ENCODE measurements around the gene B3GAT2. TPM values are rescaled to one million over a fixed set of nuclear protein-coding genes. Genes with fewer than 3 reads are reported as not detected.

The B3GAT2 gene
- total and polyA plus RNA-seq, 2 of the 13 experiments (the other 11 are each of a cell fraction or from before 2014, with no cell fraction given): 0.01 to 0.02 TPM

DNA sequence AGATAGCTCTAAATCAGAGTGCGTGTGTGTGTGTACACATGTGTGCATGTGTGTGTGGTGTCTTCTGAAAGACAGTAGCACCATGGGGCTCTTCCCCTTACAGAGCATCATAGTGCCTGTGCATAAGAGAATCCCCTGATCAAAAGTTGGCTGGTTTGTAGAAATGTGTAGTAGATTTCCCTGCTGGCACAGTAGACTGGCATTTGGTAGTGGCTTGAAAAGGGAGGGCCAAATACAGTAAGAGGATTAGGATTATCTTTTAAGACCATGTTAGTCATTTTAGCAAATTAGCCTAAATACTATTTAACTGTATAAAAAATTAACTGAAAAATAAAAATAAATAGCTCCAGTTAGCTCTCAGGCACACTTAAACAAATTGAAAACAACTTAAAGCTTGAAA lies 112.6 kb downstream of the B3GAT2 start (continued):
- TF ChIP-seq, protein P1, sequence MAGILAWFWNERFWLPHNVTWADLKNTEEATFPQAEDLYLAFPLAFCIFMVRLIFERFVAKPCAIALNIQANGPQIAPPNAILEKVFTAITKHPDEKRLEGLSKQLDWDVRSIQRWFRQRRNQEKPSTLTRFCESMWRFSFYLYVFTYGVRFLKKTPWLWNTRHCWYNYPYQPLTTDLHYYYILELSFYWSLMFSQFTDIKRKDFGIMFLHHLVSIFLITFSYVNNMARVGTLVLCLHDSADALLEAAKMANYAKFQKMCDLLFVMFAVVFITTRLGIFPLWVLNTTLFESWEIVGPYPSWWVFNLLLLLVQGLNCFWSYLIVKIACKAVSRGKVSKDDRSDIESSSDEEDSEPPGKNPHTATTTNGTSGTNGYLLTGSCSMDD (CRISPR knock-in tag; IDR thresholded peaks at IDR 0.05): no peak
- no peak for TF ChIP-seq ADNP (CRISPR knock-in tag; IDR thresholded peaks at IDR 0.05)
- no peak for TF ChIP-seq NBN (conservative IDR thresholded peaks at IDR 0.05)
- no peak for TF ChIP-seq ATRX (CRISPR knock-in tag; IDR thresholded peaks at IDR 0.05; ENCODE audit: borderline replicate concordance)
- TF ChIP-seq ZNF546 (CRISPR knock-in tag; conservative IDR thresholded peaks at IDR 0.05): no peak
- TF ChIP-seq, protein P2, sequence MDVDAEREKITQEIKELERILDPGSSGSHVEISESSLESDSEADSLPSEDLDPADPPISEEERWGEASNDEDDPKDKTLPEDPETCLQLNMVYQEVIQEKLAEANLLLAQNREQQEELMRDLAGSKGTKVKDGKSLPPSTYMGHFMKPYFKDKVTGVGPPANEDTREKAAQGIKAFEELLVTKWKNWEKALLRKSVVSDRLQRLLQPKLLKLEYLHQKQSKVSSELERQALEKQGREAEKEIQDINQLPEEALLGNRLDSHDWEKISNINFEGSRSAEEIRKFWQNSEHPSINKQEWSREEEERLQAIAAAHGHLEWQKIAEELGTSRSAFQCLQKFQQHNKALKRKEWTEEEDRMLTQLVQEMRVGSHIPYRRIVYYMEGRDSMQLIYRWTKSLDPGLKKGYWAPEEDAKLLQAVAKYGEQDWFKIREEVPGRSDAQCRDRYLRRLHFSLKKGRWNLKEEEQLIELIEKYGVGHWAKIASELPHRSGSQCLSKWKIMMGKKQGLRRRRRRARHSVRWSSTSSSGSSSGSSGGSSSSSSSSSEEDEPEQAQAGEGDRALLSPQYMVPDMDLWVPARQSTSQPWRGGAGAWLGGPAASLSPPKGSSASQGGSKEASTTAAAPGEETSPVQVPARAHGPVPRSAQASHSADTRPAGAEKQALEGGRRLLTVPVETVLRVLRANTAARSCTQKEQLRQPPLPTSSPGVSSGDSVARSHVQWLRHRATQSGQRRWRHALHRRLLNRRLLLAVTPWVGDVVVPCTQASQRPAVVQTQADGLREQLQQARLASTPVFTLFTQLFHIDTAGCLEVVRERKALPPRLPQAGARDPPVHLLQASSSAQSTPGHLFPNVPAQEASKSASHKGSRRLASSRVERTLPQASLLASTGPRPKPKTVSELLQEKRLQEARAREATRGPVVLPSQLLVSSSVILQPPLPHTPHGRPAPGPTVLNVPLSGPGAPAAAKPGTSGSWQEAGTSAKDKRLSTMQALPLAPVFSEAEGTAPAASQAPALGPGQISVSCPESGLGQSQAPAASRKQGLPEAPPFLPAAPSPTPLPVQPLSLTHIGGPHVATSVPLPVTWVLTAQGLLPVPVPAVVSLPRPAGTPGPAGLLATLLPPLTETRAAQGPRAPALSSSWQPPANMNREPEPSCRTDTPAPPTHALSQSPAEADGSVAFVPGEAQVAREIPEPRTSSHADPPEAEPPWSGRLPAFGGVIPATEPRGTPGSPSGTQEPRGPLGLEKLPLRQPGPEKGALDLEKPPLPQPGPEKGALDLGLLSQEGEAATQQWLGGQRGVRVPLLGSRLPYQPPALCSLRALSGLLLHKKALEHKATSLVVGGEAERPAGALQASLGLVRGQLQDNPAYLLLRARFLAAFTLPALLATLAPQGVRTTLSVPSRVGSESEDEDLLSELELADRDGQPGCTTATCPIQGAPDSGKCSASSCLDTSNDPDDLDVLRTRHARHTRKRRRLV (CRISPR knock-in tag; IDR thresholded peaks at IDR 0.05): no peak

DNA sequence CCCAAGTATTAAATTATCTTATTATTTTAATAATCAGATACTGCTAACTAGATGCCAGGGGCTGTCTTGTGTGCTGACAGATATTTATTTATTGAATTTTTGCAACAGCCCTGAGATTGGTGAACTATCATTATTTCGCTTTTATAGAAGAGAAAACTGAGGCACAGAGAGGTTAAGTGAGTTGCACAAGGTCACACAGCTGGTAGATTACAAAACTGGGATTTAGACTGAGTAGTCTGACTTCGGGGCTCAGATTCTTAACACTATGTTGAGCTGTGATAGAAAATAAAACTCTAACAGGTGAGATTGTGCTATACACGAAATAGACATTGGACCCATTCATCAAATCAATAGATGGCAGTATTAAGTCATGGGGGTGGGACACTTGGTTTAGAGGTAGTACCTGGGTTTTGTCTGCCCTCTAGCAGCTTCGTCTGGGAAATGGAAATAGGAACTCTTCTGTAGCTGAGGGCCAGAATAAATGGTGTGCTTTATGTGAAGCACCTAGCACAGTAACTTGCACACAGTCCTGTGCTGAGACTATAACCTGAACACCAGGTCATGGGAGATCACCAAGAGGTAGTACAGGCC lies 113.4 kb downstream of the B3GAT2 start:
- intact Hi-C loops (cut with micrococcal nuclease; ENCODE audit: unreplicated experiment): no loop called here
- Histone ChIP-seq H3K27ac (ENCODE audit: extremely low read length, insufficient read depth, low read length) (no peak overlapping the region), H3K27me3 (ENCODE audit: control insufficient read depth in 1 of 2, insufficient read depth in 2 of 2, low read length in 2 of 2) (no peaks in the 10 kb centered on the region; a peak in 1 of 5 replicates), H3K4me3 (replicated peaks in 1 of 3; ENCODE audit: insufficient read depth in 1 of 3, low read depth in 2 of 3, low read length in 3 of 3) (no peak overlapping the region), H2AFZ (ENCODE audit: low read length) (no peak overlapping the region), H3K4me1 (ENCODE audit: insufficient read depth, low read length) (peaks cover 23% of the 10 kb centered on the region), H3K9ac (ENCODE audit: insufficient read depth, low read depth, low read length) (no peak overlapping the region), H3K36me3 (replicated peaks in 1 of 2; ENCODE audit: control insufficient read depth in 1 of 2, insufficient read depth in 2 of 2, low read length in 2 of 2) (no peaks in the 10 kb centered on the region), H3K4me2 (ENCODE audit: low read depth, low read length) (no peak overlapping the region), H4K20me1 (ENCODE audit: insufficient read depth, low read length) (no peaks in the 10 kb centered on the region), H3K9me3 (ENCODE audit: low read length) (no peaks in the 10 kb centered on the region), H3K79me2 (ENCODE audit: insufficient read depth, low read length) (no peaks in the 10 kb centered on the region)
- in situ Hi-C loops (cut with HindIII; ENCODE audit: extremely low pct_ligation_motif_present, low pct_unique_long_range_greater_than_20kb): no loop called here
- 93% methylated on average over 4 of the region's 4 CpGs for WGBS (ENCODE audit: low lambda C conversion rate)
- no peak for ATAC-seq
- no peak for FAIRE-seq
- no TSS peak for BruUV-seq (replicated peaks)
- DNase-seq (ENCODE audit: low spot score): no peak
- ChIA-PET POLR2A (interaction anchor here (0.6 kb wide), 1 partner anchor 27 kb away, joined by 3 read pairs; no protein-coding TSS in a partner anchor), CTCF (ENCODE audit: low intra/inter-chr PET ratio, low total read pairs) (no interaction called here)
- TF ChIP-seq CREM (IDR thresholded peaks at IDR 0.05): no peak
- no peak for TF ChIP-seq CREM (CRISPR knock-in tag; IDR thresholded peaks at IDR 0.05)
- TF ChIP-seq HNRNPUL1 (IDR thresholded peaks at IDR 0.05; ENCODE audit: low read depth, low read length): no peak
- TF ChIP-seq ZNF768 (CRISPR knock-in tag; IDR thresholded peaks at IDR 0.05): peak; percentile 59; the same call in 1 of the 2 replicates
- TF ChIP-seq, protein P3, sequence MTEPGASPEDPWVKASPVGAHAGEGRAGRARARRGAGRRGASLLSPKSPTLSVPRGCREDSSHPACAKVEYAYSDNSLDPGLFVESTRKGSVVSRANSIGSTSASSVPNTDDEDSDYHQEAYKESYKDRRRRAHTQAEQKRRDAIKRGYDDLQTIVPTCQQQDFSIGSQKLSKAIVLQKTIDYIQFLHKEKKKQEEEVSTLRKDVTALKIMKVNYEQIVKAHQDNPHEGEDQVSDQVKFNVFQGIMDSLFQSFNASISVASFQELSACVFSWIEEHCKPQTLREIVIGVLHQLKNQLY (CRISPR knock-in tag; IDR thresholded peaks at IDR 0.05): no peak
- TF ChIP-seq, protein P4, sequence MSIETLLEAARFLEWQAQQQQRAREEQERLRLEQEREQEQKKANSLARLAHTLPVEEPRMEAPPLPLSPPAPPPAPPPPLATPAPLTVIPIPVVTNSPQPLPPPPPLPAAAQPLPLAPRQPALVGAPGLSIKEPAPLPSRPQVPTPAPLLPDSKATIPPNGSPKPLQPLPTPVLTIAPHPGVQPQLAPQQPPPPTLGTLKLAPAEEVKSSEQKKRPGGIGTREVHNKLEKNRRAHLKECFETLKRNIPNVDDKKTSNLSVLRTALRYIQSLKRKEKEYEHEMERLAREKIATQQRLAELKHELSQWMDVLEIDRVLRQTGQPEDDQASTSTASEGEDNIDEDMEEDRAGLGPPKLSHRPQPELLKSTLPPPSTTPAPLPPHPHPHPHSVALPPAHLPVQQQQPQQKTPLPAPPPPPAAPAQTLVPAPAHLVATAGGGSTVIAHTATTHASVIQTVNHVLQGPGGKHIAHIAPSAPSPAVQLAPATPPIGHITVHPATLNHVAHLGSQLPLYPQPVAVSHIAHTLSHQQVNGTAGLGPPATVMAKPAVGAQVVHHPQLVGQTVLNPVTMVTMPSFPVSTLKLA (IDR thresholded peaks at IDR 0.05): no peak

Measured in HepG2 (cell line).